ENCODE data around the gene TBL3.

GRCh38 chr16:1990351-1991134, 18.7 kb downstream of the TBL3 start:
- TF ChIP-seq POLR2A (IDR thresholded peaks at IDR 0.05; ENCODE audit: control extremely low read depth in 1 of 2, low read depth in 2 of 2, low read length in 2 of 2) (no peak), BACH1 (IDR thresholded peaks at IDR 0.05; ENCODE audit: low read length) (no peak; the same call in 1 of the 2 replicates), CTCF (IDR thresholded peaks at IDR 0.05; ENCODE audit: control extremely low read depth in 1 of 3, insufficient read depth in 1 of 3, low read depth in 1 of 3, low read length in 3 of 3) (no peak), CREB1 (IDR thresholded peaks at IDR 0.05) (peak; percentile 79), EZH2 (IDR thresholded peaks at IDR 0.05; ENCODE audit: low read depth, low read length, severe bottlenecking) (no peak), RXRA (IDR thresholded peaks at IDR 0.05; ENCODE audit: insufficient read depth, low read depth, low read length) (no peak), RBBP5 (IDR thresholded peaks at IDR 0.05; ENCODE audit: borderline replicate concordance, low read depth, low read length) (no peak), EP300 (IDR thresholded peaks at IDR 0.05; ENCODE audit: borderline replicate concordance in 1 of 2, low read depth in 2 of 2, low read length in 2 of 2) (no peak), ASH2L (IDR thresholded peaks at IDR 0.05; ENCODE audit: low read length) (no peak)

Data from H1 (cell line).